Karpas-422 (cell line): Measurements from ENCODE around the gene ALS2. TPM values are rescaled to one million over a fixed set of nuclear protein-coding genes. Genes with fewer than 3 reads are reported as not detected.

Experiments used
- DNase-seq: peaks from one replicate; pipeline ENCODE4 v3.0.0-alpha.2; 2015
- H2AFZ ChIP-seq: fragments of 200-600 bp; sonication (generic); 2 replicates; pipeline ENCODE4 v1.6.1; 2014; ENCODE audit warnings: antibody characterized with exemption, low read length, mixed read lengths
- H3K27ac ChIP-seq: fragments of 200-600 bp; sonication (generic); 2 replicates; pipeline ENCODE4 v1.5.1; 2014; ENCODE audit warnings: mild to moderate bottlenecking, low read length, moderate library complexity
- H3K27me3 ChIP-seq: fragments of 200-600 bp; sonication (generic); 2 replicates; pipeline ENCODE4 v1.6.1; 2014; ENCODE audit warnings: low read length, mixed read lengths
- H3K36me3 ChIP-seq: fragments of 200-600 bp; sonication (generic); 2 replicates; pipeline ENCODE4 v1.6.1; 2014; ENCODE audit warnings: low read length, mixed read lengths; ENCODE audit not compliant: insufficient read depth
- H3K4me1 ChIP-seq: fragments of 200-600 bp; sonication (generic); 2 replicates; pipeline ENCODE4 v1.6.1; 2014; ENCODE audit warnings: mild to moderate bottlenecking, low read length, mixed read lengths
- H3K4me2 ChIP-seq: fragments of 200-600 bp; sonication (generic); 2 replicates; pipeline ENCODE4 v1.6.1; 2014; ENCODE audit warnings: low read length, low read depth, mild to moderate bottlenecking; ENCODE audit not compliant: poor library complexity, severe bottlenecking
- H3K4me3 ChIP-seq: fragments of 200-600 bp; sonication (generic); 2 replicates; pipeline ENCODE4 v1.5.1; 2014; ENCODE audit warnings: mild to moderate bottlenecking, antibody characterized with exemption, low read length, mixed read lengths
- H3K79me2 ChIP-seq: fragments of 200-600 bp; sonication (generic); 2 replicates; pipeline ENCODE4 v1.6.1; 2014; ENCODE audit warnings: mild to moderate bottlenecking, low read length, mixed read lengths
- H3K9ac ChIP-seq: fragments of 200-600 bp; sonication (generic); 2 replicates; pipeline ENCODE4 v1.6.0; 2014; ENCODE audit warnings: low read length
- H3K9me2 ChIP-seq: fragments of 200-600 bp; sonication (generic), shearing (Covaris generic); replicated peaks from 2 replicates; pipeline ENCODE4 v1.6.0; 2014; ENCODE audit warnings: mild to moderate bottlenecking, low read length, moderate library complexity; ENCODE audit not compliant: insufficient read depth
- H3K9me3 ChIP-seq: fragments of 300-700, 200-600 bp; sonication (generic); 2 replicates; pipeline ENCODE4 v1.6.1; 2014; ENCODE audit warnings: low read length, mixed read lengths
- H4K20me1 ChIP-seq: fragments of 200-600 bp; sonication (generic); 2 replicates; pipeline ENCODE4 v1.6.1; 2014; ENCODE audit warnings: mild to moderate bottlenecking, antibody characterized with exemption, low read length, low read depth; ENCODE audit not compliant: insufficient read depth
- total RNA-seq: library from RNA; depleted of rRNA; stranded (reverse); fragments of >200 nt; shearing (Covaris generic); gene quantifications from 2 replicates; pipeline ENCODE4 v1.2.3, GENCODE V29; 2014; ENCODE audit warnings: low replicate concordance

ALS2 gene
- total RNA-seq, 1 experiment from 2014 or later: 13.9 TPM

DNA sequence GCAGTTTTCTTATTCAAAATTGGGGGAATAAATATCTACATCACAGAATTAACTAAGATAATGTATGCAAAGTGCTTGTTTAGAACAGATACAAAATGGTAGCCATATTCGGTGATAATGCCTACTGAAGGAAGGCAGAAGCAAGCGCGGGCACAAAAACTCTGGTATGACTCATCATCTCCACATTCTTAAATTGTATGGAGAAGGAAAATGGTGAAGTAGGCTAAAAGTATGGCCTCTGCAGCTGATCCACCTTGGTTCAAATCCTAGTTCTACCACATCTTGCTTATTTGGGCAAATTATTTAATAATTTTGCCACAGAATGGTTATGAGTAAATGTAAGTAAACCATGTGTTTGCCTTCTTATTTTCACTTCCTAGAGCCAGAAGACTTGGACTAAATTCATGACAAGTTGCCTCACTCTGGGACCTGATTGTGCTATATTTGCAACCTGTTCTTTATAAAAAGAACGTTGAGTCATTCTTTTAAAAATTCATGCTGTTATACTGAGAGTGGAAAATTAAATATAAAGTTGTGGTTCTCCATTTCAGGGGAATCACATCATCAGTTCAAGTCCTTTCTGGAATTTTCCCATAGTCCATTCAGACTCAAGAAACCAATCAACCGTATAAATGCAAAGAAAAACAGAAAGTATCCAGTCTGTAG is 16.6 kb upstream of the ALS2 start:
- Histone ChIP-seq H3K27me3 (no peaks in the 10 kb centered on the region), H3K4me1 (no peaks in the 10 kb centered on the region), H3K4me2 (no peak overlapping the region), H3K27ac (no peak overlapping the region), H3K4me3 (no peak overlapping the region), H3K9me2 (no peaks in the 10 kb centered on the region), H3K79me2 (no peaks in the 10 kb centered on the region), H4K20me1 (no peaks in the 10 kb centered on the region), H3K9ac (no peak overlapping the region), H3K9me3 (no peaks in the 10 kb centered on the region), H2AFZ (no peak overlapping the region), H3K36me3 (no peaks in the 10 kb centered on the region)
- DNase-seq: no peak

DNA sequence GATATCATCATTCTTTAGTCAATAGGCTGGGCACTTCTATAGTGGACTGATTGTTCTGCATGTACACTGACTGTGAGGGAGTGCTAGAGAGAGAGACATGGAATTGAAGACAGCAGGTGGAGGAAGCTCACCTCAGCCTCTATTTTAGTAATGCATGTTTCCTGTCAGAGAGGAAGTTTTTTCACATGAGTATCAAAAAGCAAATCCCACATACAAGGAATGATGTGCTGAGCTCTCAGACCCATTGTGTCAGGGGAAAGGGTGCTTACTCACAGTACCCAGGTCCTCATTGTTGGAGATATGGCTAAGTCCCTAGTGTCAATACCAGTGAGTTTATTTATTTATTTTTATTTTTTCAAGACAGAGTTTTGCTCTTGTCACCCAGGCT is 15.7 kb upstream of the ALS2 start:
- Histone ChIP-seq H3K4me3 (no peak overlapping the region), H3K9me2 (no peaks in the 10 kb centered on the region), H3K27ac (no peak overlapping the region), H3K4me1 (no peaks in the 10 kb centered on the region), H4K20me1 (no peaks in the 10 kb centered on the region), H3K36me3 (no peaks in the 10 kb centered on the region), H3K4me2 (no peak overlapping the region), H3K9ac (no peak overlapping the region), H3K79me2 (no peaks in the 10 kb centered on the region), H3K9me3 (no peaks in the 10 kb centered on the region), H2AFZ (no peak overlapping the region), H3K27me3 (no peaks in the 10 kb centered on the region)
- DNase-seq: no peak

DNA sequence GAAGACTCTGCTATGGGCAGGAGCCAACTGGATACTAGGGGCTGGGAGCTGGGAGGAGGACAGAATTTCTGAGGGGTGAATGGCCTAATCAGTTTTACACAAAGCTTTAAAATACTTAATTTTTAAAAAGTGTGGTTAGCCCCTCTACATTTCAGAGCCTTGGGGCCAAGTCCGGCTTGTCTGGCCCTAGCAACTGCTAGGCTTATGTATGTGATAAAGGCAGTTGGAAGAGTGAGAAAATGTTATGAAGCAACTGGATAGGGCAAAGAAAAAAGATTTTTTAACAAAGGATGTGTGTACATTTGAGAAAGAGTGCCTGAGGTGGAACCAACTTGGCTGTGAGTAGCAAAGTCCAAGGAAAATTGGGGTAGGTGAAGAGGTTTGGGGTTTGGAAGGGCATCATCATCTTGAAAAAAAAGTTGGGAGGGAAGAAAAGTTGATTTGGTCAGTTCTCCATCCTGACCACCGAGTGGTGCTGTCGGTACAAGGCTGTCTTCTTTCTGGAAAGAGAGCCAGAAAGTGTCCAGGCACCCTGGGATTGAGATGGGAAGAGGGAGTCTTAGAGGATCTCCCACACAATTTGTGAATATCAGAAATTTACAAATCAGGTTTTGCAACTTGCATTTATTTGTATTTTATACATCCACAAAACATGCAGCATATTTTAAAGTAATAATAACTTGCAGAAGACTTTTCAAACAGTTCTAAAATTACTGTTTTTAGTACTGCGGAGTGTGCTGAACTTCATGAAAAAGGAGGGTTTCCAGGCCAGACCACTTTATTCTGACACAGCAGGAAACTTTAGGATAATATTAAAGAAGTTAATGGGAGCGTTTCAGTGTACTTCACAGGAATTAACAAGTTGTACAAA is 15.1 kb upstream of the ALS2 start:
- Histone ChIP-seq H3K79me2 (no peaks in the 10 kb centered on the region), H2AFZ (no peak overlapping the region), H3K27me3 (no peaks in the 10 kb centered on the region), H3K36me3 (no peaks in the 10 kb centered on the region), H3K4me2 (no peak overlapping the region), H3K27ac (no peak overlapping the region), H3K9ac (no peak overlapping the region), H4K20me1 (no peaks in the 10 kb centered on the region), H3K4me1 (no peaks in the 10 kb centered on the region), H3K9me3 (no peaks in the 10 kb centered on the region), H3K4me3 (no peak overlapping the region), H3K9me2 (no peaks in the 10 kb centered on the region)
- peak; percentile 67 for DNase-seq

DNA sequence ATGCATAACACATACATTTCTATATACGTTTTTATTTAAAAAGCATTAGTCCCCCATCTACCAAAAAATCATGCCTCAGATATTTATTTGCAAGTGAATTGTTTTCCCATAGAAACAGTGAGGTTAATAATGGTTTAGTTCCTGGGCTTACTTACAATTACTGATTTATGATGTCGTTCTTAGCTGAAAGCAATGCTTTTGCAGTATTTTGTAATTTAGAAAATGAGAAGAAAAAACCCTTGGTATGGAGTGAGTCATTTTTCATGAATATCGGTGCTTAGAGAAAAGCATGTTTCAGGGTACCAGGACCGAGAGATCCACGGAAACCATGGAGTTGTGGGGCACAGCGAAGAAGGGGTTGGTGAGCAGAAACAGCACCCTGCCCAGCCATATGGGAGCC is 13.6 kb upstream of the ALS2 start:
- Histone ChIP-seq H3K9me2 (no peaks in the 10 kb centered on the region), H3K4me1 (no peaks in the 10 kb centered on the region), H3K27ac (no peak overlapping the region), H3K27me3 (no peaks in the 10 kb centered on the region), H3K79me2 (no peaks in the 10 kb centered on the region), H4K20me1 (no peaks in the 10 kb centered on the region), H3K36me3 (no peaks in the 10 kb centered on the region), H3K9ac (no peak overlapping the region), H3K4me3 (no peak overlapping the region), H3K4me2 (no peak overlapping the region), H2AFZ (no peak overlapping the region), H3K9me3 (no peaks in the 10 kb centered on the region)
- DNase-seq: no peak

DNA sequence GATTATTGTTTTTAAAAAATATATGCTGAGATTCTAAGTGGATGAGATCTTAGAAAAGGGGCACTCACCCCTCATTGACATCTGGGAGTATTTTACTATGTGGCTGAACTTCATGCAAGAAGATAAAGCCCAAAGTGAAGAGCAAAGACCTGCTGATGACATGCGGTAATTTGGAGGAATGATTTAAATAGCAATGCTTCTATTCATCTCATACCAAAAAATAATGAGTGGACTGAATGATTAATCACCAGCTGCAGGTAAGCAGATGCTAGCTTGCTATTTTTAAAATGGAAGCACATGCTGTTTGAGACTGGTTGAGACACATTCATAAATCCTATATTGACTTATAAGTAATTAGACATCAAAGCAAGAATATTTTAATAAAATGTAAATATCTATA is 12.9 kb upstream of the ALS2 start:
- H3K27ac ChIP-seq: no peak overlapping the region
- H3K4me1 ChIP-seq: no peaks in the 10 kb centered on the region
- no peak overlapping the region for H3K9ac ChIP-seq
- no peaks in the 10 kb centered on the region for H3K9me2 ChIP-seq
- H4K20me1 ChIP-seq: no peaks in the 10 kb centered on the region
- no peaks in the 10 kb centered on the region for H3K36me3 ChIP-seq
- H3K4me2 ChIP-seq: no peak overlapping the region
- H3K27me3 ChIP-seq: no peaks in the 10 kb centered on the region
- H3K4me3 ChIP-seq: no peak overlapping the region
- no peaks in the 10 kb centered on the region for H3K9me3 ChIP-seq
- H2AFZ ChIP-seq: no peak overlapping the region
- DNase-seq: no peak
- no peaks in the 10 kb centered on the region for H3K79me2 ChIP-seq

DNA sequence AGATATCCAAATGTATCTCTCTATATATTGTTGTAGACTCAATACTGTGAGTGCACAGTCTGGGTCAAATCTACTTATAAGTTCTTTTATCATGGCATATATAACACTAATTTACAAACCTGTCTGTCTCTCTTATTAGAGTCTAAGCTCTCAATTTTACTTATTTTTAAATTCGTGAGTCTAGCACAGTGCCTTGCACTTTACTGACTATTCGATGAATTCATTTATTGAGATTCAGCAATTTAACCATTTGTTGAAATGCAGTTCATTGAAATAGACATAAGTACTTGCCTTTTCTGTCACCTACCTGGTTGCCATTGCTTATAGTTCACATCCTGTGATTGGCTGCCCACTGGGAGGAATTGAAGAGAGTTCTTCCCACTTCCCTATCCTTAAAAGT is 10.3 kb upstream of the ALS2 start:
- Histone ChIP-seq H4K20me1 (no peaks in the 10 kb centered on the region), H3K27ac (no peak overlapping the region), H3K4me3 (no peak overlapping the region), H3K4me2 (no peak overlapping the region), H3K36me3 (no peaks in the 10 kb centered on the region), H3K9me3 (no peaks in the 10 kb centered on the region), H3K9me2 (no peaks in the 10 kb centered on the region), H3K4me1 (no peaks in the 10 kb centered on the region), H3K79me2 (no peaks in the 10 kb centered on the region), H2AFZ (no peak overlapping the region), H3K27me3 (no peaks in the 10 kb centered on the region), H3K9ac (no peak overlapping the region)
- no peak for DNase-seq

DNA sequence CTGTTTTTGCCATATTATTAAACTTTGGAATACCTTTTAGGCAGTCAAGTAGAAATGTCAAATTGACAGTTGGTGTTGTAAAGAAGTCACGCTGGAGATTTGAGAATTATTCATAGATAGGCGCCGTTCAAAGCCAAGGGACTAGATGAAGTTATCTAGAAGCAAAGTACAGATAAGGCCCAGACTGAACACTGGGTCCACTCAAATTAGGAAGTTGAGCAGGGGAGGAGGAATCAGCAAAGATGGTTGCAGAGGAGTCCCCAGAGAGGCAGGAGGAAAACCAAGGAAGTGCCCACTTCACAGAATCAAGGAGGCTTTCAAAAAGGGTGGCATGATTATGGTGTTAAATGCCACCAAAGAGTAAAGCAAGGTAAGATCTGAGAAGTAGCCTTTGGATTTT is 9.6 kb upstream of the ALS2 start:
- H3K9me2 ChIP-seq: no peaks in the 10 kb centered on the region
- H3K9ac ChIP-seq: no peak overlapping the region
- H3K4me3 ChIP-seq: no peak overlapping the region
- H3K27me3 ChIP-seq: no peaks in the 10 kb centered on the region
- H2AFZ ChIP-seq: no peak overlapping the region
- no peak overlapping the region for H3K4me2 ChIP-seq
- H3K27ac ChIP-seq: no peak overlapping the region
- no peaks in the 10 kb centered on the region for H4K20me1 ChIP-seq
- DNase-seq: no peak
- no peaks in the 10 kb centered on the region for H3K4me1 ChIP-seq
- H3K9me3 ChIP-seq: no peaks in the 10 kb centered on the region
- no peaks in the 10 kb centered on the region for H3K79me2 ChIP-seq
- H3K36me3 ChIP-seq: no peaks in the 10 kb centered on the region

DNA sequence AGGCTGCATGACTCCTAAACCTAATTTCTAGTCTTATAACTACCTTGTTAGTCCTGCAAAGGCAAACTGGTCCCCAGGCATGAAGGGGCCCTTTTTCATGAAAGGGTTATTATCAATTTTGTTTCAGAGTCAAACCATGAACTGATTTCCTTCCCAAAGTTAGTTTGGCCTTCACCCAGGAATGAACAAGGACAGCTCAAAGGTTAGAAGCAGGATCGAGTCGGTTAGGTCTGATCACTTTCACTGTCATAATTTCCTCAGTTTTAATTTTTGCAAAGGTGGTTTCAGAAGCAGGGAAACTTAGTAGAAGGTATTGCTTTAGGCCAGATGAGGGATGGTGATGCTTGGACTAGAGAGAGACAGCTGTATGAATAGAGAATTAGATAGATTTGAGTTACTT is 8.7 kb upstream of the ALS2 start:
- H3K9ac ChIP-seq: no peak overlapping the region
- no peak overlapping the region for H2AFZ ChIP-seq
- H3K4me1 ChIP-seq: no peaks in the 10 kb centered on the region

More for the DNA sequence above, 8.7 kb upstream of the ALS2 start:
- H3K4me2 ChIP-seq: no peak overlapping the region
- H3K27ac ChIP-seq: no peak overlapping the region
- no peaks in the 10 kb centered on the region for H3K9me2 ChIP-seq
- no peaks in the 10 kb centered on the region for H4K20me1 ChIP-seq
- H3K27me3 ChIP-seq: no peaks in the 10 kb centered on the region
- H3K36me3 ChIP-seq: no peaks in the 10 kb centered on the region
- DNase-seq: no peak
- H3K4me3 ChIP-seq: no peak overlapping the region
- H3K9me3 ChIP-seq: no peaks in the 10 kb centered on the region
- no peaks in the 10 kb centered on the region for H3K79me2 ChIP-seq
